ENCODE measurements around the gene RGS13.

Gene RGS13

DNA sequence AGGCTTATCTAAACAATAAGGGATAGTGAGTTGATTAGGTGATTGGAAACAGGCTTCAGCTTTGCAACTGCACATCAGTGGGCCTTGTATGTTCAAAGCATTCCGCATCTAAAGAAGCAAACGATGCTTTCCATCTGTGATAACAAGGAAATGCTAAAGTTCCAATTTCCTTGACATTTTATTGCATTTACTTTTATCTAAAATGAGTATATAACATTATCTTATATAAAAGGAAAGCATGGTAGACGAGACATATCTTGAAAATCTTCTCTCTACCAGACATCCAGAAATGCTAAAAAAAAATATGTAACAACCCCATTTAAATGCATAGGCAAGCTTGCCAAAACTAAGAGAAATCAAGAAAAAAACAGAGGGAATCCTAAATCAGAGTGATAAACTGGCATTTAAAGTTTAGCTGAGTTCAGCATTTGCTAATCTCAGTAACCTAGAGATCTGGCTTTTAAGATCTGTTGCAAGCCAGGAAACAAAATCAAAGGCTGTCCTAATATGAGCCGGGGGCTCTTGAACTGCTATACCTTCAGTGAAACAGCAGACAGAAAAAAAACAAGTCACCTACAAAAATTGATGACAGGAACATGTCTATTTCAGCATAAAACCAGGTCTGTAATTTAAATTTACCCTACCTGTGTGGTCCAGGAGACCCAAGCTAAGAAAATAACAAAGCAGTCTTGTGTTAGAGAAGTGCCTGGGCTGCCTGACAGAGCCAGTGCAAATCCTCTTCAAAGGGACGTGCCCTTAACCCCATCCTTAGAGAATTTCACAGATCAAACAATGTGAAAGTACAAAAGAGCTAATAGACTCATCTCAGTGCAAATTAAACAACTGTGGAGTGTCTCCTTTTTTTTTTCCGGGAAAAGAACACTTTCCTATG is 3.1 kb upstream of the RGS13 start:
- no peak for DNase-seq (ENCODE audit: insufficient read length, low spot score)
- FAIRE-seq, result no peak
- no peak for TF ChIP-seq SPI1 (IDR thresholded peaks at IDR 0.05; ENCODE audit: low read depth, low read length)
- TF ChIP-seq TAF1 (IDR thresholded peaks at IDR 0.05; ENCODE audit: low read depth, low read length), result no peak
- no peak for TF ChIP-seq POU2F2 (IDR thresholded peaks at IDR 0.05; ENCODE audit: low read depth, low read length)
- no peak for TF ChIP-seq POLR2A (IDR thresholded peaks at IDR 0.05; ENCODE audit: low read depth, low read length)
- TF ChIP-seq POLR2AphosphoS5 (IDR thresholded peaks at IDR 0.05; ENCODE audit: low read depth, low read length), result no peak
- TF ChIP-seq PAX5 (IDR thresholded peaks at IDR 0.05; ENCODE audit: insufficient read depth, low read length, severe bottlenecking), result no peak

DNA sequence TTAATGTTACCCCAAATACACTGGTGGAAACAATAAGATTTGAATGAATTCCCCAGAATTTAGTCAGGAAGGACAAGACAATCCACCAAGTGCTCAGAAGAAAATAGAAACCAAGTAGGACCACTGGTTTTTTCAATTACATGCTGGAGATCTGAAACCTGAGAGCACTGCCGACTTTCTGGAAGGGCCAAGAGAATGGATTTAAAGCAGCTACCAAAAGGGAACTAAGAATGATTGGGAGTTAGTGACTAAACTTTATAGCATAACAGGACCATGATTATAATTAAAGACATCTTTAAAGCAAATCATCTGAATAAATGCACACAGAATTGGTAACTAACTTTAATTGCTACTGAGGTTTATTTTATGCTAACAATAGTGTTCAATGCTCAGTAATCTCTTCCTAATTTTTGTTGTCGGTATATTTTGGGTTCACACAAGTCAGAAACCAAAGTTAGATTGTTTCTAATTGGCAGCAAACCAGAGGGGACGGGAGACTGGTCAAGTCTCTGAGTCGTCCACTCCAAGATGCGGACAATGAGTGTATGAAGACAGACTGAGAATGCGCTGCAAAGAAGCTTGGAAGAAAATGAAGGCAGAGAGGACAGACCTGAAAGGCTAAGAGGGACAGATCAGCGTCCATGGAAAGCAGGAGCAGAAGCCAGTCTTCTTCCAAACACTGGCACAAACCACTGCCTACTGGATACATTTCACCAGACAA is 2.3 kb upstream of the RGS13 start:
- DNase-seq (ENCODE audit: insufficient read length, low spot score) (no peak), FAIRE-seq (no peak)
- TF ChIP-seq POLR2A (IDR thresholded peaks at IDR 0.05; ENCODE audit: low read depth, low read length), result no peak
- no peak for TF ChIP-seq PAX5 (IDR thresholded peaks at IDR 0.05; ENCODE audit: insufficient read depth, low read length, severe bottlenecking)
- TF ChIP-seq SPI1 (IDR thresholded peaks at IDR 0.05; ENCODE audit: low read depth, low read length), result no peak
- no peak for TF ChIP-seq POLR2AphosphoS5 (IDR thresholded peaks at IDR 0.05; ENCODE audit: low read depth, low read length)
- TF ChIP-seq POU2F2 (IDR thresholded peaks at IDR 0.05; ENCODE audit: low read depth, low read length), result no peak
- no peak for TF ChIP-seq TAF1 (IDR thresholded peaks at IDR 0.05; ENCODE audit: low read depth, low read length)

DNA sequence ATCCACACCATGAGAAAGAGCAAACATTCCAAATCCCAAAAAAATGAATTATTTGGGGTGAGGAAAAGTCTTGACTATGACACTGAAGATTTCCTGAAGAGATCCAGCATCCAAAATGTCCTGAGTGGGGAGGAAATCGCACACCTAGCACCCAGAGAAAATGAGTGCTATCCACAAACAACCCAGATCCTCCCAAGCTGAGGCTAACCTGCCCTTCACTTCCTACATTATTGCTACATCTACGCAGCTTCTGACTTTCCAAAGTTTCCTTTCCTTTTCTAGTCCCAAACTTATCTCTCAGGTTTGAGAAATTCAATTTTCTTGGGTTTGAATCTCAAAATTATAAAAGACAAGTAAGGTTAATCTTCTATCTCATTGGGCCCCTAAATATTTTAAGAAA is 906 bp upstream of the RGS13 start:
- FAIRE-seq (no peak), DNase-seq (ENCODE audit: insufficient read length, low spot score) (no peak)
- no peak for TF ChIP-seq POLR2AphosphoS5 (IDR thresholded peaks at IDR 0.05; ENCODE audit: low read depth, low read length)
- TF ChIP-seq TAF1 (IDR thresholded peaks at IDR 0.05; ENCODE audit: low read depth, low read length), result no peak
- TF ChIP-seq POLR2A (IDR thresholded peaks at IDR 0.05; ENCODE audit: low read depth, low read length), result no peak
- TF ChIP-seq PAX5 (IDR thresholded peaks at IDR 0.05; ENCODE audit: insufficient read depth, low read length, severe bottlenecking), result no peak
- TF ChIP-seq SPI1 (IDR thresholded peaks at IDR 0.05; ENCODE audit: low read depth, low read length), result no peak
- TF ChIP-seq POU2F2 (IDR thresholded peaks at IDR 0.05; ENCODE audit: low read depth, low read length), result no peak

DNA sequence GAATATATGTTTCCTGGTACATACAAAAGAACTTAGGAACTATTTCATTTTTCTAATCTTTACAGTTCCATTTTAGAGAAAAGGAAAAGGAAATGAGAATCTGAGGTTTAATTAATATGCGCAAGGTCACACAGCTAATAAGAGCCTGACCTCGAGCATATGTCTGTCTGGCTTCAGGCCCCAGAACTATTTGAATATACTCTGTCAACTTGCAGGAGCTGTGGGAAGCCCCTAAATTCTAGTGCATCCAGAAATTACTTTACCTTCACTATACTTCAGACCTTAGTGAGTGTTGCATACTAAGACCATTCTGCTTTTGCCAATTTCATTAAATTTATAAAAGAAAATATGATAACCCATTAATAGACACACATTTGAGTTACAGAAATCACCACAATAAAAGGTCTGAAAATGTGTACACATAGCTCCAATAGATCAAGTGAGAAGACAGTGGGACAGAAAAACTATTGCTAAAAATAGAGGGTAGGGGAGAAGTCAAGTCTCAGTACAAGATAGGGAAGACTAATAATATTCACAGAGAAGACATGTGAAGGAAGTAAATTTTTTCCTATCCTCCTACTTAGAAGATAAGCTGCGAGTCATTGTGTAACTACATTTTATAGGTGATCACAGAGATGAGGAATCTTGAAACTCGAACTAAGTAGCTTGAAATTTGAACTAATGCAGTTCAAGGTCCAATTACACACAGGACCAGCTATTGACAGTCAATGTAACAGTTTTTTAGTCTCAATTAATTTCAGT is 3.8 kb downstream of the RGS13 start:
- FAIRE-seq (peak; percentile 55), DNase-seq (ENCODE audit: insufficient read length, low spot score) (no peak)
- TF ChIP-seq PAX5 (IDR thresholded peaks at IDR 0.05; ENCODE audit: insufficient read depth, low read length, severe bottlenecking), result no peak
- TF ChIP-seq POLR2AphosphoS5 (IDR thresholded peaks at IDR 0.05; ENCODE audit: low read depth, low read length), result no peak
- TF ChIP-seq POU2F2 (IDR thresholded peaks at IDR 0.05; ENCODE audit: low read depth, low read length), result no peak
- TF ChIP-seq TAF1 (IDR thresholded peaks at IDR 0.05; ENCODE audit: low read depth, low read length), result no peak
- TF ChIP-seq POLR2A (IDR thresholded peaks at IDR 0.05; ENCODE audit: low read depth, low read length), result no peak
- no peak for TF ChIP-seq SPI1 (IDR thresholded peaks at IDR 0.05; ENCODE audit: low read depth, low read length)

DNA sequence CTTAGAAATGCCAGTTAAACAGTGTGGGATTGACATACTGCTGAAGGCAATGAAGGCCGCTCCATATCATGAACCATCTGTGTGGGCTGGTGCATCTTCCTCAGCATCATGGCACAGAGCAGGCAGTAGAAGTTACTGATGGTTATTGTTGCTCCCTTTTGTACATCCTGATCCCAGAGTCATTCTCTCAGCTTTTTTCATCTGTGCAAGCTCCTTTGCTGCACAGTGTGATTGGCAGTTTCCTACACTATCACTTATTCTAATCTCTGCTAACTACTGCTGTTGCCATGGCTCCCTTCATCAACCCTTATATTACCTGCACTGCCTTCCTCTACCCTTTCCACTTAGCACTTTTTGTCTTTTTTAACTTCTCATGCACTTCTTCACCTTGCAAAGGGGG is 16.2 kb downstream of the RGS13 start:
- TF ChIP-seq TAF1 (IDR thresholded peaks at IDR 0.05; ENCODE audit: low read depth, low read length) (no peak), POLR2A (IDR thresholded peaks at IDR 0.05; ENCODE audit: low read depth, low read length) (no peak), PAX5 (IDR thresholded peaks at IDR 0.05; ENCODE audit: insufficient read depth, low read length, severe bottlenecking) (no peak), POU2F2 (IDR thresholded peaks at IDR 0.05; ENCODE audit: low read depth, low read length) (no peak)
- DNase-seq (ENCODE audit: insufficient read length, low spot score) (no peak), FAIRE-seq (no peak)

DNA sequence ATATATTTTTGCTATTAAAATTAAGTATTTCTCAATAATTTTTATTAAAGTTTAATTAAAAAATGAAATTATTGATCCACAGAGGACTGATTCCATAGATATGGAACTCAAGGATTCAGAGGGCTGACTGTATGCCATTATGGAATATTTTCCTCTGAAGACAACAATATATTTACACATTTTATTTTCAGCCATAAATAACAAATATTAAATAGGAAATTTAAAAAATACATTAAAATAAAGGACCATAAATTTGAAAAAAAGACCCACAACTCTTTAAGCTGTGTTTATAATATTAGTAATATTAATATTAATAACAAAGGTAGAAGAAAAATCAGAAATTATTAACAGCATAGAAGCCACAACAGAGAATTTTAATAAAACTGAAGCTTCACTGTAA is 18.2 kb downstream of the RGS13 start:
- TF ChIP-seq PAX5 (IDR thresholded peaks at IDR 0.05; ENCODE audit: insufficient read depth, low read length, severe bottlenecking) (no peak), TAF1 (IDR thresholded peaks at IDR 0.05; ENCODE audit: low read depth, low read length) (no peak), SPI1 (IDR thresholded peaks at IDR 0.05; ENCODE audit: low read depth, low read length) (no peak), POU2F2 (IDR thresholded peaks at IDR 0.05; ENCODE audit: low read depth, low read length) (no peak), POLR2AphosphoS5 (IDR thresholded peaks at IDR 0.05; ENCODE audit: low read depth, low read length) (no peak), POLR2A (IDR thresholded peaks at IDR 0.05; ENCODE audit: low read depth, low read length) (no peak)
- FAIRE-seq, result no peak
- no peak for DNase-seq (ENCODE audit: insufficient read length, low spot score)

DNA sequence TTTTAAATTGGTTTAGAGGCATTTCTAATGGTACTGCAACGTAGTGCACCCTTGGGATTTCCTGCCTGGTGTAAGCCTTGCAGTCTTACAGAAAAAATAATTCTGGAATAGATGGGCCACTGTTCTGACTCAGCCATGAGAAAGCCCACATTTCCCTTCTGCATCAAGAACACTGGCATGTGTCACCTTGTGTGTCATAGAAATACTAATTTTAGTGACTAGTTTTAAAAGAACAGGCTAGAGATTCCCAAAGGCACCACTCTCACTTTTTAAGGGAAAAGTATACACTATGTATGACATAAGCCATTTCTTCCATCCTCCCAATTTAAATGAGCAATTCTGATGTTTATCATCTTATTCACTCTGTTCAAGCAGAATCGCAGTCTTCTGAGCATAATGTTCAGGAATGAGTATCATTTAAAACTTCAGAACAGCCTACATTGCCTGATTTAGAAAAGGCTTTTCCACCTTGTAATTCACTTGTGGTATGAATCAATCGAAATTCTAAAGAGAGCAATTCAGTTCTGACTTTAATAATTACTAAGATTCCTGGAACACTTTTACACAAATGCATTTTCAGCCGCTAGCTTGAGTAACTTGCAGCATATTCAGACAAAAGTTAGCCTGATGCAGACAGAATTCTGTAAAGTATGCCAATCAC is 18.8 kb downstream of the RGS13 start:
- FAIRE-seq, result no peak

DNA sequence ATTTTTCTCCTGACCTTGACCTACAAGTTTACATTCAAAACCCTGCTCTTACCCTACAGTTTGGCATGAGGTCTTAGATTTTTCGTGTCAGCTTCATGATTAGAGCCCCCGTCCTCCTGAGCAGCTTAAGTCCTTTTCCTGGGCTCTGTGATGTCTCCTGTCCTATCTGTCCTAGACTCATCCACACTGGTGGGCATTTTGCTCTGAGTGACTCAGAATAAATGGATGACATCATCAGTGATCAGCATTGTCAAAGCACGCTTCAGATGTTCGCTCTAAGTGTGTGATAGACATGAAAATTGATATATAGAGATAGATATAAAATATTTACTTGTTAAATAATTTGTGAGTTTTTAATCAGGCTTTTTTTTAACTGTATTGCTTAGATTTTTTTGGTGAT is 21.8 kb downstream of the RGS13 start:
- no peak for DNase-seq (ENCODE audit: insufficient read length, low spot score)
- FAIRE-seq, result no peak
- no peak for TF ChIP-seq POLR2A (IDR thresholded peaks at IDR 0.05; ENCODE audit: low read depth, low read length)
- no peak for TF ChIP-seq POU2F2 (IDR thresholded peaks at IDR 0.05; ENCODE audit: low read depth, low read length)
- no peak for TF ChIP-seq TAF1 (IDR thresholded peaks at IDR 0.05; ENCODE audit: low read depth, low read length)

More for the DNA sequence above, 18.8 kb downstream of the RGS13 start:
- no peak for TF ChIP-seq SPI1 (IDR thresholded peaks at IDR 0.05; ENCODE audit: low read depth, low read length)
- TF ChIP-seq TAF1 (IDR thresholded peaks at IDR 0.05; ENCODE audit: low read depth, low read length), result no peak
- no peak for TF ChIP-seq POLR2AphosphoS5 (IDR thresholded peaks at IDR 0.05; ENCODE audit: low read depth, low read length)
- TF ChIP-seq PAX5 (IDR thresholded peaks at IDR 0.05; ENCODE audit: insufficient read depth, low read length, severe bottlenecking), result no peak
- TF ChIP-seq POU2F2 (IDR thresholded peaks at IDR 0.05; ENCODE audit: low read depth, low read length), result no peak
- TF ChIP-seq POLR2A (IDR thresholded peaks at IDR 0.05; ENCODE audit: low read depth, low read length), result no peak
- DNase-seq (ENCODE audit: insufficient read length, low spot score), result no peak
